Right cardiac atrium (tissue), 5 donors: Measurements from ENCODE around the gene LARP6. TPM values are rescaled to one million over a fixed set of nuclear protein-coding genes. Genes with fewer than 3 reads are reported as not detected.
"Not testable (repeated sequence)": the region's sequence is repeated elsewhere in the genome, so short reads cannot be mapped to it uniquely, and the experiment has no call there.

ENCODE experiments used
- ATAC-seq, 2 donors: fragments of 200-7000 bp; cut with Tn5 transposase; one replicate each; pipeline versions ENCODE4 v1.8.0 to v1.9.1; 2020; ENCODE audit warnings: moderate library complexity in 2 of 2, mild to moderate bottlenecking in 1 of 2
- DNase-seq, 3 donors: peaks; one replicate each; pipeline ENCODE4 v3.0.0-alpha.2; 2020
- H3K27ac ChIP-seq: one replicate; pipeline ENCODE4 v1.5.1; 2013; ENCODE audit warnings: mild to moderate bottlenecking, low read length, control low read depth, moderate library complexity
- H3K27me3 ChIP-seq: one replicate; pipeline ENCODE4 v1.6.1; 2013; ENCODE audit not compliant: control insufficient read depth, insufficient read depth
- H3K4me1 ChIP-seq: one replicate; pipeline ENCODE4 v1.6.1; 2013; ENCODE audit warnings: low read length; ENCODE audit not compliant: control insufficient read depth, insufficient read depth
- H3K4me3 ChIP-seq: one replicate; pipeline ENCODE4 v1.5.1; 2013; ENCODE audit warnings: low read length, control low read depth
- H3K9me3 ChIP-seq: one replicate; pipeline ENCODE4 v1.6.1; 2013; ENCODE audit warnings: low read length; ENCODE audit not compliant: control insufficient read depth
- WGBS: extraction: QIAGEN DNeasy Blood & Tissue Kit; methylation state at CpG from one replicate; pipeline ENCODE4 v1.1.7; 2013; 5-methylcytosine and 5-hydroxymethylcytosine counted together
- intact Hi-C, 4 donors: fragments of 100-400 bp; cut with DNase I; formaldehyde crosslinking; loops; one replicate each; pipeline versions ENCODE4 v1.11.0 to v1.14.0; 2022 to 2023
- polyA plus RNA-seq: library from polyadenylated mRNA; stranded (reverse); fragments of 200-250 nt; gene quantifications from one replicate; pipeline ENCODE4 v1.2.3, GENCODE V29; 2013
- total RNA-seq, 4 donors: library from RNA; stranded (reverse); fragmentation: NEBNext Ultra II Directional; extraction: Animal tissue kit (Norgen Biotek cat#: 25700); gene quantifications; one replicate each; pipeline ENCODE4 v1.2.1, GENCODE V29; 2021
- donor health status: healthy with polysubstance abuse.
- donor health status: DM: no; HTN: yes; CAD: no.
- donor health status: DM: no; HTN: no; CAD: no.
- donor health status: DM: no; HTN: yes; CAD: no; lungs with severe emphysema.
- donor health status: DM: yes; HTN: yes; CAD: no.

Gene LARP6
- total and polyA plus RNA-seq, 5 donors, result 32.3 to 44.0 (median 35.6) TPM

DNA sequence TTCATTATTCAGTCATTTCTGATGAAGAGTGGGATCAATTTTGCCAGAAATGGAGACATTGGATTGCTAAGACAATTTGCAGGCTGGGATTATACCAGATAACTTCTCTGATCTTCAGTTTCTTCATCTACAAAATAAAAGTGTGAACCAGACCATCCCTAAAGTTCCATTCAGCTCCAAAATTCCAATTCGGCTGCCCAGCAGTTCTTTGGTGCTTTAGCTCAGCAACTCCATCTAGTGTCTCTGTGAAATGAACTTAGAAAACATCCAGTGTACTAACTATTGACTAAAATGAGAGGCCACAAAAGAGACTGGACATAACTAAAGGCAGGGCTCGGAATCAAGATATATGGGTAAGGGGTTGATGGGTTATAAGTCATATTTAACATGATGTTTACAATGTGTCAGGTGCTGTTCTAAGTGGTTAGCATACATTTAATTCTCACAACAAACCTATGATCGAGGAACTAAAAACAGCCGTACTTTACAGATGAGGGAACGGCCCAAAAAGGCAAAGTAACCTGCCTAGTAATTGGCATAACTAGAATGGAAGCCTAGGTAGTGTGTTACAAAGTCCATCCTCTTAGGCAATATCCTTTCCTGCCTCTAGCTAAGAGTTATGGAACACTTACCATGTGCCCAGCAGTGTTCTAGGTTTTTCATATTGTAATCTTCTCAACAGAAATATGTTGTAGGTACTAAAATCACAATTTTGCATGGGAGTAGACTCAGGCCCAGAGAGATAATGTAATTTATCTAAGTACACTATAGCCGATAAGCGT lies 21.2 kb upstream of the LARP6 start:
- whole genome bisulfite sequencing, result 75% methylated on average over 7 of the region's 7 CpGs
- Histone ChIP-seq H3K4me1 (no peaks in the 10 kb centered on the region), H3K27ac (no peak overlapping the region), H3K4me3 (no peak overlapping the region), H3K9me3 (no peaks in the 10 kb centered on the region), H3K27me3 (no peaks in the 10 kb centered on the region)
- intact Hi-C loops, result loop anchor here (5.0 to 10.0 kb wide), 3 partner anchors 48 to 53 kb away; no protein-coding TSS in a partner anchor
- no peak for DNase-seq
- ATAC-seq, result peak in 1 of 2 donors; percentile 55

GRCh38 chr15:70873232-70874054 lies 19.5 kb upstream of the LARP6 start:
- Histone ChIP-seq H3K4me3 (no peak overlapping the region), H3K9me3 (no peaks in the 10 kb centered on the region), H3K27me3 (no peaks in the 10 kb centered on the region), H3K27ac (no peak overlapping the region), H3K4me1 (no peaks in the 10 kb centered on the region)
- ATAC-seq, result no peak
- intact Hi-C loops, result loop anchor here in 1 of 4 donors (10.0 kb wide), 1 partner anchor 49 kb away; no protein-coding TSS in a partner anchor
- 96% methylated on average over 2 of the region's 2 CpGs for WGBS
- DNase-seq, result no peak

DNA sequence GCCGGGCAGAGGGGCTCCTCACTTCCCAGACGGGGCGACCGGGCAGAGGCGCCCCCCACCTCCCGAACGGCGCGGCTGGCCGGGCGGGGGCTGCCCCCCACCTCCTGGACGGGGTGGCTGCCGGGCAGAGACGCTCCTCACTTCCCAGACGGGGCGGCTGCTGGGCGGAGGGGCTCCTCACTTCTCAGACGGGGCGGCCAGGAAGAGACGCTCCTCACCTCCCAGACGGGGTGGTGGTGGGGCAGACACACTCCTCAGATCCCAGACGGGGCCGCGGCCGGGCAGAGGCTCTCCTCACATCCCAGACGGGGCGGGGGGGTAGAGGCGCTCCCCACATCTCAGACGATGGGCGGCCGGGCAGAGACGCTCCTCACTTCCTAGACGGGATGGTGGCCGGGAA lies 17.5 kb upstream of the LARP6 start:
- peak in 2 of 3 donors; percentile 62 to 63 for DNase-seq
- H3K4me1 ChIP-seq, H3K27ac ChIP-seq, H3K4me3 ChIP-seq, H3K9me3 ChIP-seq, ATAC-seq, H3K27me3 ChIP-seq: not testable (repeated sequence)
- intact Hi-C loops, result loop anchor here in 1 of 4 donors (10.0 kb wide), 1 partner anchor 47 kb away; no protein-coding TSS in a partner anchor
- 94% methylated on average over 34 of the region's 34 CpGs for WGBS

GRCh38 chr15:70870051-70870450 lies 16.1 kb upstream of the LARP6 start:
- ATAC-seq, result no peak
- intact Hi-C loops, result loop anchor here in 1 of 4 donors (10.0 kb wide), 1 partner anchor 45 kb away; no protein-coding TSS in a partner anchor

GRCh38 chr15:70869346-70869745 lies 15.4 kb upstream of the LARP6 start:
- Histone ChIP-seq H3K27me3 (no peaks in the 10 kb centered on the region), H3K27ac (peak overlapping the region; percentile 27), H3K4me1 (peaks cover 4% of the 10 kb centered on the region), H3K4me3 (no peak overlapping the region), H3K9me3 (no peaks in the 10 kb centered on the region)
- intact Hi-C loops, result no loop called here
- DNase-seq (no peak), ATAC-seq (no peak)
- WGBS, result 80% methylated on average over 3 of the region's 3 CpGs

More at GRCh38 chr15:70870051-70870450, 16.1 kb upstream of the LARP6 start:
- H3K27me3 ChIP-seq, result no peaks in the 10 kb centered on the region
- H3K4me3 ChIP-seq, result no peak overlapping the region
- DNase-seq, result no peak
- peaks cover 4% of the 10 kb centered on the region for H3K4me1 ChIP-seq
- no peaks in the 10 kb centered on the region for H3K9me3 ChIP-seq
- H3K27ac ChIP-seq, result no peak overlapping the region

DNA sequence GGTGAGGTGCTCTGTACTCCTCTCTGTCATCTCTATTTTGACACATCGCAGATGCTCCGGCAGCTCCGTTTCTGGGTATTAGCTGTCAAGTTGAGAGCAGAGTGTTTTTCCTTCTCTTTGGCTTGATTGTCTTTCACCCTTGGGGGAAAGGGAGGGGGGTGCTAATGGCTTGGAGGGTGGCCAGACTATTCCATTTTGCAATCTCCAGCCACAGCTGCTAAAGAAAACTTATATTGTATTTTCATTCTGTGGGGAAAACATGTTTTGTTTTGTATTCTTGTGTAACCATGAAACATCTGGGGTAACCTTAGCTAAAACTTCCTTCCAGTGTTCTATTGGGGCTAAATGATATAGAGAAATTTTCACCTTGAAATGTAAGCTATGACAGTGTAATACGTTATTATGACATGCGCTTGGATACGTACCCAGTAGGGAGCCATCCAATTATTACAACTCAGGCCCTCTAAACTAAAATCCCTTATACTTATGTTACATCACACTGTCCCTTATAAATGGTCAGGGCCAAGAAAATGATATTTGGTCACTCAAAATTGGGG lies 14.0 kb upstream of the LARP6 start:
- H3K9me3 ChIP-seq, result no peaks in the 10 kb centered on the region
- H3K27me3 ChIP-seq, result no peaks in the 10 kb centered on the region
- intact Hi-C loops, result no loop called here
- DNase-seq (peak; percentile 55 to 75 (median 65)), ATAC-seq (peak; percentile 70 to 88)
- peaks cover 4% of the 10 kb centered on the region for H3K4me1 ChIP-seq
- no peak overlapping the region for H3K4me3 ChIP-seq
- peak overlapping the region; percentile 55 for H3K27ac ChIP-seq
- 23% methylated on average over 6 of the region's 6 CpGs for WGBS

- Histone ChIP-seq H3K27me3 (no peaks in the 10 kb centered on the region), H3K27ac (peak overlapping the region; percentile 55), H3K4me3 (no peak overlapping the region), H3K9me3 (no peaks in the 10 kb centered on the region), H3K4me1 (peaks cover 4% of the 10 kb centered on the region)
- DNase-seq (no peak), ATAC-seq (no peak)
- 75% methylated on average over 5 of the region's 5 CpGs for WGBS
- intact Hi-C loops, result no loop called here
These were observed 13.2 kb upstream of the LARP6 start for GRCh38 chr15:70866982-70867641.

DNA sequence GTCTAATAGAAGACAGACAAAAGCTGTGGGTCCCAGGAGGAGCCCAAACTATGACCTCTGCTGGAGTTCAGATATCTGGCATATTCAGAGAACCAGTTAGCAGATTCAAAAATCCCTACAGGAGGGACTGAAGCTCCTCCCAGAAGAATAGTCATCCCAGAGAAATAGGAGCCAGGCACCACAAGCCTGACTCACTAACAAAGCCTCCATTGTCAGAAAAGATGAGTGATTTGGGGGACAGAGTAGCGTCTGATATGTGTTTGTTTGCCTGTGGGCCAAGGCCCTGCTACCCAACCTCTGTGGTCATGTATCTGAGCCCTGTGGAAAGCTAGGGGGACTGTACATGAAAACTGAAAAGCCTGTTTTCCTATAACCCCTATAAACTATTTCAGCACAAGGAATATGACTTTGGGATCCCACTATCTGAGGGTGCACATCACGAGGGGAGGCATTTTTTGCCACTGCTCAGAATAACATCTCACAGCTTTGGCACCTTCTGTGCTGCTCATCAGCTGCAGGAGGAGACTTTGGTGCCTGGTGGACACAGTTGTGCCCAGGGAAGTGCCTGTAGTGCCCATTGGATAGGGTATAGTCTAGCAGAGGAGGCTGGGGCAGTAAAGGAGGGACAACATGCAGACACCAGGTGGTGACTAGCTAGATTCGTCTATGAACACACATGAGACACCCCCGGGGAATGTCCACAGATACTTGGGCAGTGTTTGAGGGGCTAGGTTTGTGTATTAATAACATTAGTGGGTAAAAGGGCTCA lies 9.7 kb upstream of the LARP6 start:
- WGBS, result 62% methylated on average over 4 of the region's 4 CpGs
- DNase-seq, result peak in 2 of 3 donors; percentile 33 to 68
- Histone ChIP-seq H3K9me3 (no peaks in the 10 kb centered on the region), H3K4me3 (no peak overlapping the region), H3K4me1 (peaks cover 4% of the 10 kb centered on the region), H3K27ac (peak overlapping the region; percentile 9), H3K27me3 (no peaks in the 10 kb centered on the region)
- intact Hi-C loops, result no loop called here
- ATAC-seq, result peak; percentile 66 to 81

- H3K27me3 ChIP-seq, result no peaks in the 10 kb centered on the region
- 88% methylated on average over 11 of the region's 11 CpGs for whole genome bisulfite sequencing
- no peaks in the 10 kb centered on the region for H3K4me1 ChIP-seq
- intact Hi-C loops, result no loop called here
- ATAC-seq, result no peak
- no peaks in the 10 kb centered on the region for H3K9me3 ChIP-seq
- no peak overlapping the region for H3K4me3 ChIP-seq
- H3K27ac ChIP-seq, result no peak overlapping the region
- DNase-seq, result no peak
These were observed 6.0 kb upstream of the LARP6 start for GRCh38 chr15:70859998-70860397.

DNA sequence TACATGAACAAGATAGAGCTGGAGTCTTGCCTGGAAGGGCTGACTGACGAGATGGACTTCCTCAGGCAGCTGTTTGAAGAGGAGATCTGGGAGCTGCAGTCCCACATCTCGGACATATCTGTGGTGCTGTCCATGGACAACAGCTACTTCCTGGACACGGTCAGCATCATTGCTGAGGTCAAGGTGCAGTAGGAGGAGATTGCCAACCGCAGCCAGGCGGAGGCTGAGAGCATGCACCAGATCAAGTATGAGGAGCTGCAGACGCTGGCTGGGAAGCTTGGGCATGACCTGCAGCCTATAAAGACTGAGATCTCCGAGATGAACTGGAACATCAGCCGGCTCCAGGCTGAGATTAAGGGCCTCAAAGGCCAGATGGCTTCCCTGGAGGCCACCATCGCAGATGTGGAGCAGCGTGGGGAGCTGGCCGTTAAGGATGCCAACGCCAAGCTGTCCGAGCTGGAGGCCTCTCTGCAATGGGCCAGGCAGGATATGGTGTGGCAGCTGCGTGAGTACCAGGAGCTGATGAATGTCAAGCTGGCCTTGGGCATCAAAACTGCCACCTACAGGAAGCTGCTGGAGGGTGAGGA lies 5.5 kb upstream of the LARP6 start:
- Histone ChIP-seq H3K9me3 (no peaks in the 10 kb centered on the region), H3K27me3 (no peaks in the 10 kb centered on the region), H3K27ac (no peak overlapping the region), H3K4me3 (no peak overlapping the region), H3K4me1 (peaks cover 1% of the 10 kb centered on the region)
- intact Hi-C loops, result no loop called here
- ATAC-seq (no peak), DNase-seq (peak in 1 of 3 donors; percentile 62)
- WGBS, result 82% methylated on average over 14 of the region's 14 CpGs
